Measurements from ENCODE around the gene PNMA1. TPM values are rescaled to one million over a fixed set of nuclear protein-coding genes. Genes with fewer than 3 reads are reported as not detected.
A peak's percentile ranks its signal among the peaks of the same experiment; 100 is the strongest.

Gene PNMA1
- total and polyA plus RNA-seq, 2 of the 13 experiments (the other 11 are each of a cell fraction or from before 2014, with no cell fraction given), result 7.0 to 8.3 TPM

DNA sequence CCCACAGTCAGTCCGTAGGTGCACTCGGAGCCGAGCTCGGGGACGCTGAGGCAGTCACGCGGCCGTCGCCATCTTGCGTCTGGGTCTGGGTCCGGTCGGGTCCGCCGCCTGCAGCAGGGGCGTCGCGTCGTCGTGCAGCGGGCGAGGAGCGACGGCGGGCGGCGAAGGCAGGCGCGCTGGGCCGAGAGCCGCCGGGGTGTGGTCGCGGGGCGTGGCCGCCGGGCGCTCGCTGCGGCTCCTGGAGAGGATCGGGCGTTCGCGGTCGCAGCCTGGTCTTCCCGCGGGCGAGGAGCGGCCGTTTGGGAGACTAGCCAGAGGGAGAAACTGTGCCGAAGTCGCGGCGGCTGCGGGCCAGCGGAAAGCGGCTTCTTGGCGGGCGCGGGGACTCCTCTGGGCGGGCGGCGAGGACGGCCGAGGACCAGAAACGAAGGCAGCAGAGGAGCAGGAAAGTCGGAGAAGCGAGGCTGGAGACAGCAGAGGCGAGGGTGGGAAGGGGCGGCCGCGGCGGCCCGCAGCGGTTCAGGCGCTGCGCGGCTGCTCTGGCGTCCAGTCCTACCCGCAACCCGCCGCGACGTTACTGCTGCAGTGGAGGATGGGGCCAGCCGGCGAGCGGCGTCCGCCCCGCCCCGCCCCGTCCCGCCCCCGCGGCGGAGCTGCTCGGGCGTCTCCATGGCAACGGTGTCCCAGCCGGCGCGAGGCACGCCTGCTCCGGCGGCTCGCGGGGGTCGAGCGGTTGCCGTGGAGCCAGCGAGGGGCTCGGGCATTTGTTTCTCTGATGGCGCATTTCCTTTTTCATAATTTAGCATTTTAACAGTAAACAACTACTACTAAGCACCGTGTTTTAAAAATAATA, at the start of gene PNMA1 (continued):
- TF ChIP-seq, protein P1, sequence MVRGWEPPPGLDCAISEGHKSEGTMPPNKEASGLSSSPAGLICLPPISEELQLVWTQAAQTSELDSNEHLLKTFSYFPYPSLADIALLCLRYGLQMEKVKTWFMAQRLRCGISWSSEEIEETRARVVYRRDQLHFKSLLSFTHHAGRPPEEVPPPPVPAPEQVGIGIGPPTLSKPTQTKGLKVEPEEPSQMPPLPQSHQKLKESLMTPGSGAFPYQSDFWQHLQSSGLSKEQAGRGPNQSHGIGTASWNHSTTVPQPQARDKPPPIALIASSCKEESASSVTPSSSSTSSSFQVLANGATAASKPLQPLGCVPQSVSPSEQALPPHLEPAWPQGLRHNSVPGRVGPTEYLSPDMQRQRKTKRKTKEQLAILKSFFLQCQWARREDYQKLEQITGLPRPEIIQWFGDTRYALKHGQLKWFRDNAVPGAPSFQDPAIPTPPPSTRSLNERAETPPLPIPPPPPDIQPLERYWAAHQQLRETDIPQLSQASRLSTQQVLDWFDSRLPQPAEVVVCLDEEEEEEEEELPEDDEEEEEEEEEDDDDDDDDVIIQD (CRISPR knock-in tag; IDR thresholded peaks at IDR 0.05; ENCODE audit: low read depth), result no peak
- TF ChIP-seq SIX4 (CRISPR knock-in tag; IDR thresholded peaks at IDR 0.05) (peak; percentile 39; the same call in 1 of the 2 replicates), BORCS8-MEF2B (CRISPR knock-in tag; IDR thresholded peaks at IDR 0.05) (peak; percentile 72; the same call in 1 of the 2 replicates), SP1 (IDR thresholded peaks at IDR 0.05) (no peak), SP1 (CRISPR knock-in tag; IDR thresholded peaks at IDR 0.05) (0 out of 2 replicates have a peak, but pooled peaks have one; percentile 11), KLF16 (CRISPR knock-in tag; IDR thresholded peaks at IDR 0.05) (0 out of 4 replicates have a peak, but pooled peaks of 1 of the 2 experiments have one; percentile 15), JUND (CRISPR knock-in tag; IDR thresholded peaks at IDR 0.05) (no peak), ZSCAN12 (CRISPR knock-in tag; IDR thresholded peaks at IDR 0.05) (no peak), GFI1 (CRISPR knock-in tag; IDR thresholded peaks at IDR 0.05; ENCODE audit: borderline replicate concordance) (no peak; the same call in 1 of the 2 replicates), ATRX (CRISPR knock-in tag; IDR thresholded peaks at IDR 0.05; ENCODE audit: borderline replicate concordance) (no peak), ZNF83 (CRISPR knock-in tag; IDR thresholded peaks at IDR 0.05; ENCODE audit: borderline replicate concordance) (peak; percentile 91; the same call in 1 of the 2 replicates), THYN1 (CRISPR knock-in tag; IDR thresholded peaks at IDR 0.05; ENCODE audit: borderline replicate concordance, low read depth) (no peak), NFE2L2 (IDR thresholded peaks at IDR 0.05; ENCODE audit: low read length) (no peak), ZNF883 (CRISPR knock-in tag; IDR thresholded peaks at IDR 0.05; ENCODE audit: not compliant biosample characterization) (peak; percentile 64)
- TF ChIP-seq, protein P2, sequence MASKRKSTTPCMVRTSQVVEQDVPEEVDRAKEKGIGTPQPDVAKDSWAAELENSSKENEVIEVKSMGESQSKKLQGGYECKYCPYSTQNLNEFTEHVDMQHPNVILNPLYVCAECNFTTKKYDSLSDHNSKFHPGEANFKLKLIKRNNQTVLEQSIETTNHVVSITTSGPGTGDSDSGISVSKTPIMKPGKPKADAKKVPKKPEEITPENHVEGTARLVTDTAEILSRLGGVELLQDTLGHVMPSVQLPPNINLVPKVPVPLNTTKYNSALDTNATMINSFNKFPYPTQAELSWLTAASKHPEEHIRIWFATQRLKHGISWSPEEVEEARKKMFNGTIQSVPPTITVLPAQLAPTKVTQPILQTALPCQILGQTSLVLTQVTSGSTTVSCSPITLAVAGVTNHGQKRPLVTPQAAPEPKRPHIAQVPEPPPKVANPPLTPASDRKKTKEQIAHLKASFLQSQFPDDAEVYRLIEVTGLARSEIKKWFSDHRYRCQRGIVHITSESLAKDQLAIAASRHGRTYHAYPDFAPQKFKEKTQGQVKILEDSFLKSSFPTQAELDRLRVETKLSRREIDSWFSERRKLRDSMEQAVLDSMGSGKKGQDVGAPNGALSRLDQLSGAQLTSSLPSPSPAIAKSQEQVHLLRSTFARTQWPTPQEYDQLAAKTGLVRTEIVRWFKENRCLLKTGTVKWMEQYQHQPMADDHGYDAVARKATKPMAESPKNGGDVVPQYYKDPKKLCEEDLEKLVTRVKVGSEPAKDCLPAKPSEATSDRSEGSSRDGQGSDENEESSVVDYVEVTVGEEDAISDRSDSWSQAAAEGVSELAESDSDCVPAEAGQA (IDR thresholded peaks at IDR 0.05; ENCODE audit: low read depth), result 0 out of 2 replicates have a peak, but pooled peaks have one; percentile 56
- TF ChIP-seq, protein P2 (CRISPR knock-in tag; IDR thresholded peaks at IDR 0.05; ENCODE audit: borderline replicate concordance), result no peak
- TF ChIP-seq, protein P3, sequence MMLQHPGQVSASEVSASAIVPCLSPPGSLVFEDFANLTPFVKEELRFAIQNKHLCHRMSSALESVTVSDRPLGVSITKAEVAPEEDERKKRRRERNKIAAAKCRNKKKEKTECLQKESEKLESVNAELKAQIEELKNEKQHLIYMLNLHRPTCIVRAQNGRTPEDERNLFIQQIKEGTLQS (CRISPR knock-in tag; IDR thresholded peaks at IDR 0.05), result no peak
- TF ChIP-seq, protein P4, sequence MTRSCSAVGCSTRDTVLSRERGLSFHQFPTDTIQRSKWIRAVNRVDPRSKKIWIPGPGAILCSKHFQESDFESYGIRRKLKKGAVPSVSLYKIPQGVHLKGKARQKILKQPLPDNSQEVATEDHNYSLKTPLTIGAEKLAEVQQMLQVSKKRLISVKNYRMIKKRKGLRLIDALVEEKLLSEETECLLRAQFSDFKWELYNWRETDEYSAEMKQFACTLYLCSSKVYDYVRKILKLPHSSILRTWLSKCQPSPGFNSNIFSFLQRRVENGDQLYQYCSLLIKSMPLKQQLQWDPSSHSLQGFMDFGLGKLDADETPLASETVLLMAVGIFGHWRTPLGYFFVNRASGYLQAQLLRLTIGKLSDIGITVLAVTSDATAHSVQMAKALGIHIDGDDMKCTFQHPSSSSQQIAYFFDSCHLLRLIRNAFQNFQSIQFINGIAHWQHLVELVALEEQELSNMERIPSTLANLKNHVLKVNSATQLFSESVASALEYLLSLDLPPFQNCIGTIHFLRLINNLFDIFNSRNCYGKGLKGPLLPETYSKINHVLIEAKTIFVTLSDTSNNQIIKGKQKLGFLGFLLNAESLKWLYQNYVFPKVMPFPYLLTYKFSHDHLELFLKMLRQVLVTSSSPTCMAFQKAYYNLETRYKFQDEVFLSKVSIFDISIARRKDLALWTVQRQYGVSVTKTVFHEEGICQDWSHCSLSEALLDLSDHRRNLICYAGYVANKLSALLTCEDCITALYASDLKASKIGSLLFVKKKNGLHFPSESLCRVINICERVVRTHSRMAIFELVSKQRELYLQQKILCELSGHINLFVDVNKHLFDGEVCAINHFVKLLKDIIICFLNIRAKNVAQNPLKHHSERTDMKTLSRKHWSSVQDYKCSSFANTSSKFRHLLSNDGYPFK (CRISPR knock-in tag; IDR thresholded peaks at IDR 0.05; ENCODE audit: borderline replicate concordance), result no peak

Data from HepG2 (cell line).